Natural killer cell (primary cell): ENCODE measurements around the gene CAMKK1. TPM values are rescaled to one million over a fixed set of nuclear protein-coding genes. Genes with fewer than 3 reads are reported as not detected.

Experiments
- ATAC-seq, 3 donors: fragments of 150-1000 bp in 2 of 3; fragments of 200-7000 bp in 1 of 3; cut with Tn5 transposase; 1 replicate in 1 of 3; 2 replicates in 2 of 3; pipeline ENCODE4 v1.10.0; 2021; ENCODE audit warnings: mild to moderate bottlenecking in 2 of 3, moderate library complexity in 2 of 3
- DNase-seq, 2 donors: peaks; one replicate each; pipeline versions ENCODE4 v3.0.0 to v3.0.0-alpha.2; 2013 to 2021; ENCODE audit warnings: mixed read lengths in 1 of 2
- H3K27ac ChIP-seq: one replicate; pipeline ENCODE4 v1.5.1; 2013; ENCODE audit warnings: mild to moderate bottlenecking, low read length
- H3K27me3 ChIP-seq: one replicate; pipeline ENCODE4 v1.6.1; 2013; ENCODE audit warnings: low read length; ENCODE audit not compliant: control insufficient read depth, insufficient read depth
- H3K36me3 ChIP-seq: one replicate; pipeline ENCODE4 v1.6.1; 2013; ENCODE audit warnings: low read length; ENCODE audit not compliant: control insufficient read depth, insufficient read depth
- H3K4me1 ChIP-seq: one replicate; pipeline ENCODE4 v1.6.1; 2013; ENCODE audit warnings: low read length; ENCODE audit not compliant: control insufficient read depth, insufficient read depth
- H3K4me3 ChIP-seq: one replicate; pipeline ENCODE4 v1.5.1; 2013; ENCODE audit warnings: low read length
- H3K9me3 ChIP-seq: one replicate; pipeline ENCODE4 v1.6.1; 2013; ENCODE audit warnings: low read length; ENCODE audit not compliant: control insufficient read depth, insufficient read depth
- H3K27ac Mint-ChIP-seq, 2 donors: one replicate each; pipeline ENCODE4 v1.8.0; 2022; ENCODE audit warnings: mild to moderate bottlenecking in 2 of 2, mixed read lengths in 2 of 2, moderate library complexity in 1 of 2
- H3K27me3 Mint-ChIP-seq, 2 donors: one replicate each; pipeline ENCODE4 v1.8.0; 2022; ENCODE audit warnings: low read depth in 2 of 2, mixed read lengths in 2 of 2
- H3K36me3 Mint-ChIP-seq: one replicate; pipeline ENCODE4 v1.8.0; 2022; ENCODE audit warnings: mixed read lengths
- H3K4me1 Mint-ChIP-seq, 2 donors: one replicate each; pipeline ENCODE4 v1.8.0; 2022; ENCODE audit warnings: mixed read lengths in 2 of 2
- H3K4me3 Mint-ChIP-seq: one replicate; pipeline ENCODE4 v1.8.0; 2022; ENCODE audit warnings: mild to moderate bottlenecking, moderate library complexity, mixed read lengths
- H3K9me3 Mint-ChIP-seq, 2 donors: one replicate each; pipeline ENCODE4 v1.8.0; 2022; ENCODE audit warnings: mixed read lengths in 2 of 2
- whole genome bisulfite sequencing: methylation state at CpG from one replicate; pipeline ENCODE4 v1.1.7; 2013; ENCODE audit warnings: missing lambda C conversion rate; ENCODE audit not compliant: insufficient coverage; 5-methylcytosine and 5-hydroxymethylcytosine counted together
- intact Hi-C: fragments of 100-400 bp; cut with micrococcal nuclease; formaldehyde crosslinking; loops from one replicate; pipeline ENCODE4 v1.14.2; 2022
- total RNA-seq, 4 donors: library from RNA; stranded (reverse); fragments of 120-200 nt in 1 of 4; gene quantifications; one replicate each; pipeline versions ENCODE4 v1.2.3 to v1.2.4, GENCODE V29; 2013 to 2022
- TF ChIP-seq, protein P1 (sequence below): fragments of 200-600 bp; IDR thresholded peaks from one replicate; pipeline ENCODE4 v1.8.0; 2022; ENCODE audit warnings: antibody characterized with exemption

Gene CAMKK1
- total RNA-seq, 3 donors from 2014 or later (not counting 1 experiment from before 2014, with no cell fraction given) = 3.2 to 4.3 (median 3.9) TPM

DNA sequence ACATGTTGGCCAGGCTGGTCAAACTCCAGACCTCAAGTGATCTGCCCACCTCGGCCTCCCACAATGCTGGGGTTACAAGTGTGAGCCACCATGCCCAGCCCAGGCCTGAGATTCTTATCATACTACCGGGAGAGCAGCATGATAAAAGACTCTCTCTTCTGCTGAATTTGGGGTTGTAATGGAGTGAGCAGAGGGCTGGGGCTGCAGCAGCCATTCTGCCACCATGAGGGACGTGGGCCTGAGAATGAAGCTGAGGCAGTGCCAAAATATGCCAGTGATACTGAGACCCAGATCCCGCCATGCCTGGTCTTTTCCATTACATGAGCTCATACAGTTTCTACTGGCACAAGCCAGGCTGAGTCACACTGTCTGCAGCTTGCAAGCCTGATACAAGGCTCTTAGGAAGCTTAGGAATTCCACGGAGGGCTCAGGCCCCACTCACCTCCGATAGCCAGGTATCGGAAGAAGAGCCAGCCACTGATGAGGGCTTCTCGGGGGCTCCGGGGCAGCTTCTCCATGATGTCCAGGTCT lies 43.0 kb upstream of the CAMKK1 start:
- Mint-ChIP-seq H3K4me1 (peaks cover 5 to 20% of the 10 kb centered on the region in 2 donors), H3K9me3 (no peaks in the 10 kb centered on the region), H3K36me3 (no peaks in the 10 kb centered on the region), H3K27ac (peak overlapping the region in 1 of 2 donors; percentile 58), H3K4me3 (no peak overlapping the region), H3K27me3 (no peaks in the 10 kb centered on the region)
- ATAC-seq = no peak
- Histone ChIP-seq H3K36me3 (peaks cover 58% of the 10 kb centered on the region), H3K4me1 (peaks cover 6% of the 10 kb centered on the region), H3K27me3 (no peaks in the 10 kb centered on the region), H3K9me3 (no peaks in the 10 kb centered on the region), H3K27ac (no peak overlapping the region), H3K4me3 (no peak overlapping the region)
- TF ChIP-seq, protein P1, sequence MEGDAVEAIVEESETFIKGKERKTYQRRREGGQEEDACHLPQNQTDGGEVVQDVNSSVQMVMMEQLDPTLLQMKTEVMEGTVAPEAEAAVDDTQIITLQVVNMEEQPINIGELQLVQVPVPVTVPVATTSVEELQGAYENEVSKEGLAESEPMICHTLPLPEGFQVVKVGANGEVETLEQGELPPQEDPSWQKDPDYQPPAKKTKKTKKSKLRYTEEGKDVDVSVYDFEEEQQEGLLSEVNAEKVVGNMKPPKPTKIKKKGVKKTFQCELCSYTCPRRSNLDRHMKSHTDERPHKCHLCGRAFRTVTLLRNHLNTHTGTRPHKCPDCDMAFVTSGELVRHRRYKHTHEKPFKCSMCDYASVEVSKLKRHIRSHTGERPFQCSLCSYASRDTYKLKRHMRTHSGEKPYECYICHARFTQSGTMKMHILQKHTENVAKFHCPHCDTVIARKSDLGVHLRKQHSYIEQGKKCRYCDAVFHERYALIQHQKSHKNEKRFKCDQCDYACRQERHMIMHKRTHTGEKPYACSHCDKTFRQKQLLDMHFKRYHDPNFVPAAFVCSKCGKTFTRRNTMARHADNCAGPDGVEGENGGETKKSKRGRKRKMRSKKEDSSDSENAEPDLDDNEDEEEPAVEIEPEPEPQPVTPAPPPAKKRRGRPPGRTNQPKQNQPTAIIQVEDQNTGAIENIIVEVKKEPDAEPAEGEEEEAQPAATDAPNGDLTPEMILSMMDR = no peak
- whole genome bisulfite sequencing = 85% methylated on average over 9 of the region's 9 CpGs
- DNase-seq = no peak
- intact Hi-C loops = no loop called here

DNA sequence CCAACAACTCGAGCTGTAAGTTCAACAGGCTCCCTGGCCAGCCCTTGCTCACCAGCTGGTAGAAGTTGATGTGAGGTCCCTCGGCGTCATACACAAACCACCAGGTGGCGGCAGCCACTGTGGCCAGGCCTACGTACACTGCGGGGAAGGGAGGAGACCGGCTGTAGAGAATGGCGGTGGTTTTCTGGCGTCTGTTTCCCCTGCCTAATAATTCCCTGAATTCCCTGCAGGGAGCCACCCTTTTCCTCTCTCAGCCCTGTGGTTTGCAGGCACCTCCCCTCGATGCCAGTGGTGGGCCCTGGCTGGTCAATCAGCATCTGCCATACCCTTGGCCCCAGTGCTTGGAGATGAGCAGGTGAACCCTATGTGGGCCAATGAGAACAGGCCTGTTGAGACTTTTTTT lies 42.3 kb upstream of the CAMKK1 start:
- no peak overlapping the region for H3K27ac ChIP-seq
- Mint-ChIP-seq H3K4me3 (no peak overlapping the region), H3K27ac (peak overlapping the region in 1 of 2 donors; percentile 45), H3K36me3 (no peaks in the 10 kb centered on the region), H3K9me3 (no peaks in the 10 kb centered on the region), H3K27me3 (no peaks in the 10 kb centered on the region), H3K4me1 (peaks cover 5 to 20% of the 10 kb centered on the region in 2 donors)
- WGBS = 51% methylated on average over 8 of the region's 10 CpGs
- peaks cover 61% of the 10 kb centered on the region for H3K36me3 ChIP-seq
- peak in 1 of 2 donors; percentile 59 for DNase-seq
- intact Hi-C loops = no loop called here
- TF ChIP-seq, protein P1 = peak; percentile 17
- no peaks in the 10 kb centered on the region for H3K9me3 ChIP-seq
- no peaks in the 10 kb centered on the region for H3K27me3 ChIP-seq
- ATAC-seq = peak; percentile 65 to 78 (median 77)
- no peak overlapping the region for H3K4me3 ChIP-seq
- peaks cover 6% of the 10 kb centered on the region for H3K4me1 ChIP-seq

DNA sequence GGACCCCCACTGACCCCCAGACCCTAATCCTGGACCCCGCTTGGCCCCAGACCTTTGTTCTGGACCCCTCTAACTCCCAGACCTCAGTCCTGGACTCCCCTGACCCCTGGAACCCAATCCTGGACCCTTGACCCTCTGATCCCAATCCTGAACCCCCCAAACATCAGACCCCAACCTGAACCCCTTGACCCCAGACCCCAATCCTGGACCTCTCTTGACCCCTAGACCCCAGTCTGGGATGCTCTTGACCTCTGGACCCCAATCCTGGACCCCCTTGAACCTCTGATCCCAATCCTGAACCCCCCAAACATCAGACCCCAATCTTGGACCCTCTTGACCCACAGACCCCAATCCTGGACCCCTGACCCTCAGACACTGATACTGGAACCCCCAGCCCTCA lies 36.9 kb upstream of the CAMKK1 start:
- Mint-ChIP-seq H3K27me3 (no peaks in the 10 kb centered on the region), H3K27ac (no peak overlapping the region), H3K4me1 (peaks cover 0 to 6% of the 10 kb centered on the region in 2 donors), H3K9me3 (no peaks in the 10 kb centered on the region), H3K4me3 (no peak overlapping the region), H3K36me3 (no peaks in the 10 kb centered on the region)
- intact Hi-C loops = no loop called here
- H3K4me1 ChIP-seq = no peaks in the 10 kb centered on the region
- DNase-seq (no peak), ATAC-seq (no peak)
- 100% methylated on average over 1 of the region's 1 CpG for WGBS
- TF ChIP-seq, protein P1 = no peak
- H3K27ac ChIP-seq = no peak overlapping the region
- H3K27me3 ChIP-seq = no peaks in the 10 kb centered on the region
- no peak overlapping the region for H3K4me3 ChIP-seq
- H3K36me3 ChIP-seq = peaks cover 63% of the 10 kb centered on the region
- H3K9me3 ChIP-seq = no peaks in the 10 kb centered on the region

DNA sequence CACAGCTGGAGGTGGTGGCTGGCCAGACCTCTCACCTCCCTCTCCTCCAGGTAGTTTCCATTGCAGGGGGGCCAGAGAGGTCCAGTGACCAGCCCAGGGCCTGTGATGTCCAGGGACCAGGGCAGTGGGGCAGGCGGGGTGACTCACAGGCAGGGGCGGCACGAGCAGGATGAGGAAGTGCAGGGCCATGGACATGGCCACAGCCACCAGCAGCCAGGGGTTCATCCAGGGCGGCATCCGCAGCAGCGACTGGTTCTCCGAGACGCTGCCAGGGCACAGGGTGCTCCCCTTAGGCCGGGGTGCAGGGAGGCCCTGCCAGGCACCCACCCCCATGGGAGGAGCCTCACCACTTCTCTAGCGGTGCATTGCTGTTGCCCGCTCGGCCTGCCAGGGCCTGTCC lies 36.3 kb upstream of the CAMKK1 start:
- intact Hi-C loops = no loop called here
- H3K9me3 Mint-ChIP-seq = no peaks in the 10 kb centered on the region
- peaks cover 0 to 6% of the 10 kb centered on the region in 2 donors for H3K4me1 Mint-ChIP-seq
- no peaks in the 10 kb centered on the region for H3K36me3 Mint-ChIP-seq
- WGBS = 97% methylated on average over 12 of the region's 12 CpGs
- H3K9me3 ChIP-seq = no peaks in the 10 kb centered on the region
- no peak overlapping the region for H3K27ac ChIP-seq
- H3K27me3 ChIP-seq = no peaks in the 10 kb centered on the region
- no peak for ATAC-seq
- H3K27ac Mint-ChIP-seq = no peak overlapping the region
- no peak overlapping the region for H3K4me3 ChIP-seq
- H3K36me3 ChIP-seq = peaks cover 67% of the 10 kb centered on the region
- no peaks in the 10 kb centered on the region for H3K4me1 ChIP-seq
- H3K27me3 Mint-ChIP-seq = no peaks in the 10 kb centered on the region
- TF ChIP-seq, protein P1 = no peak
- no peak overlapping the region for H3K4me3 Mint-ChIP-seq
- DNase-seq = no peak
